Adipose tissue (tissue), 3 donors: Measurements from ENCODE around the gene CIAO3. TPM values are rescaled to one million over a fixed set of nuclear protein-coding genes. Genes with fewer than 3 reads are reported as not detected.

ENCODE experiments used
- H3K27ac ChIP-seq: one replicate; pipeline ENCODE4 v1.5.1; 2013; ENCODE audit warnings: low read depth, low read length
- WGBS, 3 donors: extraction: QIAGEN DNeasy Blood & Tissue Kit; methylation state at CpG; one replicate each; pipeline ENCODE4 v1.1.7; 2013; 5-methylcytosine and 5-hydroxymethylcytosine counted together
- polyA plus RNA-seq, 3 donors: library from polyadenylated mRNA; stranded (reverse); fragments of 200-250 nt; gene quantifications; one replicate each; pipeline ENCODE4 v1.2.3, GENCODE V29; 2013
- donor health status: healthy with polysubstance abuse.
- donor health status: Bipolar disorder and iron deficiency.
- donor health status: healthy.

The CIAO3 gene
- 10 to 100 TPM; 16.0 to 23.7 (median 19.0) TPM for polyA plus RNA-seq

DNA sequence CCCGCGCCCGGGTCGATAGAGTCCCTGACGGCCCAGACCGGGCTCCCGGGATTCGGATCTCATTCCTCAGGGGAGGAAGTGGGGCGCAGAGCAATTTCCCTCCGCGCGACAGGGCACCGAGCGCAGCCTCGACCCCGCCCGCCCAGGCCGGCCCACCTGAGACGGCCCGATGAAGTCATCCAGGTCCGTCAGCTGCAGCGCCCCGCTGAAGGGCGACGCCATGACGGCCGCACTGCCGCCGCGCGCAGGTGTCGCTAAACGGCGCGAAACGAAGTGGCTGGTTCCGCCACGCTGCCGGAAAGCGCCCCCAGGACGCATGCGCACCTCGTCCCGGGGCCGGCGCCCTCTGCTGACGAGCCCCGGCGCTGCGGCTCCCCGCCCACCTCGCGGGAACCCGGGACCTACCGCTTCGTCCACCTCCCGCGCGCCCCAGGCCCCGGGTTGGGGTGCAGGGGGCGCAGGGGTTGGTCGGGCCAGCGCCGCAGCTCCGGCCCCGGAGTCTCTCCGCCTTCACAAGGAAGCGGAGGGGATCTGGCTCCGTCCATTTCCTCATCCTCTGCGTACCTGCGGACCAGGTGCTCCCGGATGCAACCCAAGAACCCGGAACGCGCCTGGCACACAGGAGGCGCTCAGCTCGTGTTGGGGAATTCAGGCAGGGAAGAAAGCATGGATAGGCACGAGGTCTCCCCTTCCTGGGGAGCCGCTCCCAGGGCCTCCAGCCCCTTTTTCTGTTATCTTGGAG is at the start of gene CIAO3:
Gene CIAO3 (minus strand): TSS at position 234 of the 742 bp plus-strand sequence. CDS start 12 bp downstream, at position 222.
- no peak within 1 kb of the TSS for H3K27ac ChIP-seq
- 0 to 1% (median 1%) methylated on average over 66 to 79 of the region's 79 CpGs for WGBS, 3 donors

GRCh38 chr16:790086-790485 is 49.3 kb upstream of the CIAO3 start:
- H3K27ac ChIP-seq: no peak overlapping the region
- WGBS, 3 donors: 92 to 95% (median 94%) methylated on average over 16 to 17 of the region's 17 CpGs

- no peak overlapping the region for H3K27ac ChIP-seq
- 71 to 76% (median 72%) methylated on average over 33 of the region's 33 CpGs for WGBS, 3 donors
Measured at GRCh38 chr16:789191-789850, 48.5 kb upstream of the CIAO3 start.

- WGBS, 3 donors: 0 to 1% (median 0%) methylated on average over 49 to 85 of the region's 97 CpGs
- H3K27ac ChIP-seq: no peak within 1 kb of the TSS
Measured at GRCh38 chr16:788399-789126, 47.8 kb upstream of the CIAO3 start, which contains the start of gene CHTF18. TSS of gene CHTF18 (plus strand) at chr16:788620. CDS start at chr16:788685, 65 bp downstream.

DNA sequence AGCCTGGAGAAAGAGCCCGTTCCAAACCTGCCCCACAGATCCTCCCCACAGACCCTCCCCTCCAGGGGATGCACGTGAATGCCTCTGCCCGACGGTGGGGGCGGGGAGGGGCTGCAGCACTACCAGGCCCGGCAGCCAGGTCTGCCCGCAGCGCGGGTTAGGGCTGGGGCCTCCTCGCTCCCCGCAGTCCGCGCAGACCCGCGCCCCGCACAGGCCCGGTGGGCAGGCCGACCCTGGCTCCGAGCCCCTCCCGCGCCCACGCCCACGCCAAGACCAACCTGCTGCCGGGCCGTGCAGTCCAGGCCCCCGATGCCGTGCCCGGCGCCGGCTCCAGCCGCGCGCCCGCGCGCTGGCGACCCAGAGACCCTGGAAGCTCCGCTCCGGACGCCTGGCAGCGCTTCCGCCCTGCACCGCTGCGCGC is 47.2 kb upstream of the CIAO3 start, which contains the start of gene RPUSD1:
Gene RPUSD1 (minus strand): TSS at position 404 of the 421 bp plus-strand sequence. CDS start 644 bp downstream, outside the sequence.
- 0% methylated on average over 23 to 42 of the region's 45 CpGs for WGBS, 3 donors
- no peak within 1 kb of the TSS for H3K27ac ChIP-seq

DNA sequence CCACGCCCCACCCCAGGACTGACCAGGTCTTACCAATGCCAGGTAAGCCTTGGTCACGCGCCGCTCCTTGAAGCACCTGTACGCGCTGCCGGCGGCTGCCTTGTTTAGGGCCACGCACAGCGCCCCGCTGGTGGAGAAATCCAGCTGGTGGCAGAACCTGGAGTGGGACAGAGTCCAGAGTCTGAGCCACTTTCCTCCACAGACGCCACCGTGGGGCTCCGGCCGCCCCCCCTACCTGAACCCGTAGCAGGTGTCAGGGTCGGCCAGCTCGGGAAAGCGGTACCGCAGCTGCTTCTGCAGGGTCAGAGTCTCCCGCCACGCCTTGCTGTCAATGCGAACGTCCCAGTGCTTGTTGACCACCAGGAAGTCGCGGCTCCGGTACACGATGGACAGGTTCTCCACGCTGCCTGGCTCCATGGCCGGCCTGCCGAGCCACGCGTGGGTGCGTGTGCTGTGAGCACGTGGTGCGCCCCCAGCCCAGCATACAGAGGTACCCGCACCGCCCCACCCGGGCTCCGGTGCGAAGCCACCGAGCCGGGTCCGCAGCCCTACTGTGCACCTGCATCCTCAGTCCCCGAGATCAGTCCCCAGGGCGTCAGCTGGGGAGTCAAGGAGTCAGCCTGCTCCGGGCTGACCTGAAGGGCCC is 46.6 kb upstream of the CIAO3 start:
- WGBS, 3 donors: 29 to 40% (median 39%) methylated on average over 46 to 47 of the region's 47 CpGs
- H3K27ac ChIP-seq: no peak overlapping the region

DNA sequence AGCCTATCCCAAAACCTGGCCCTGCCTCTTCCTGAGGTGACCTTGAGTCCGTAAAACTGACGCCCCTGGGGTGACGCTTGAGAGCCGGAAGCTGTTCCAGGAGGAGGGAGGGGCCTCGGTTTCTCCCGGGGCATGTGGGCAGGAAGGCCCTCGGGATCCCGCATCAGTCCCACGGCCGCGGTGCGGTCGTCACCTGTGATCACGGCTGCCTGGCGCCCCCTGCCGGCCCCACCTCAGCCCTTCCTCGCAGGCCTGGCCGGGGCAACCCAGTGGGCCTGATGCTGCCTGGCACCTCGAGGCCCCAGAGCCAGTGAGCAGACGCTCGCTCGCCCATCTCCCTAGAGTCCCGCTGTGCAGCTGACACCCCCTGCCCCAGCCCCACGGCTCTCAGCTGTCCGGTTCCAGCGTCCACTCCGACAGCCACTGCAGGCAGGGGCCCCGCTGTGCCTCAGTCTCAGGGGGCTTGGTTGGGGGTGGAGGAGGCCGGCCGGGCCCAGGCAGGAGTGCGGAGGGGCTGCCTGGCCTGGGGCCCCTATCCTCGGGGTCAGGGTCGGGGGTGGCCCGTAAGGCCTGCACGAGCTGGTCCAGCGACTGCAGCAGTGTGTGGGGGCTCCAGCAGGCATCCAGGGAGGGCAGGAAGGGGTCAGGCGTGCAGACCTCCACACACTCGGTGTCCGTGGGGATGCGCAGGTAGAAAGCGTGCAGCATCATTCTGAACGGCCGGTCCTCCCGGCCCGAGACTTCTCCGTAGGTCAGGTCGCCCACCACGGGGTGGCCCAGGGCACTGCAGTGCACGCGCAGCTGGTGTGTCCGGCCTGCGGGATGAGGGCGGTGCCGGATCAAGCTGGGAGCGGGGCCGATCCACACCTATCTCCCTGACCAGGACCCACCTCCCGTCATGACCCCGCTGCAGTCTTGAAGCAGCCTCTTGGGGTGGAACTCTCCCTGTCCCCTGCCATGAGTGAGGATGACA is 45.1 kb upstream of the CIAO3 start:
- no peak overlapping the region for H3K27ac ChIP-seq
- 63 to 66% (median 64%) methylated on average over 56 to 58 of the region's 58 CpGs for WGBS, 3 donors

DNA sequence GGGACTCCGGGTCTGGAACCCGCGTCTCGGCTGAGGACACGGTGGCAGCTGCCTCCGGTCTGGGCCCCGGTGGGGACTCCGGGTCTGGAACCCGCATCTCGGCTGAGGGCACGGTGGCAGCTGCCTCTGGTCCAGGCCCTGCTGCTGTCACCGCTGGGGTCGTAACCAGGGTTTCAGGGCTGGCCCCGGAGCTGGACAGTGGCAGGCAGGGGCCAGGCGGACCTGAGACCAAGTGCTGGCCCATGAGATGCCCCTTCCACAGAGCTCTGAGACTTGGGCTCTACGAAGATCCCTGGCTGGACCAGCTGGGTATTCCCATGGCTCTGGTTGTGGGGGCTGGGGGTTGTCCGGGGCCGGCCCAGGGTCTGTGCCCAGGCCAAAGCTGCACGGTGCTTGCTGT is 43.6 kb upstream of the CIAO3 start:
- 84 to 93% (median 88%) methylated on average over 17 to 19 of the region's 19 CpGs for WGBS, 3 donors
- no peak overlapping the region for H3K27ac ChIP-seq

DNA sequence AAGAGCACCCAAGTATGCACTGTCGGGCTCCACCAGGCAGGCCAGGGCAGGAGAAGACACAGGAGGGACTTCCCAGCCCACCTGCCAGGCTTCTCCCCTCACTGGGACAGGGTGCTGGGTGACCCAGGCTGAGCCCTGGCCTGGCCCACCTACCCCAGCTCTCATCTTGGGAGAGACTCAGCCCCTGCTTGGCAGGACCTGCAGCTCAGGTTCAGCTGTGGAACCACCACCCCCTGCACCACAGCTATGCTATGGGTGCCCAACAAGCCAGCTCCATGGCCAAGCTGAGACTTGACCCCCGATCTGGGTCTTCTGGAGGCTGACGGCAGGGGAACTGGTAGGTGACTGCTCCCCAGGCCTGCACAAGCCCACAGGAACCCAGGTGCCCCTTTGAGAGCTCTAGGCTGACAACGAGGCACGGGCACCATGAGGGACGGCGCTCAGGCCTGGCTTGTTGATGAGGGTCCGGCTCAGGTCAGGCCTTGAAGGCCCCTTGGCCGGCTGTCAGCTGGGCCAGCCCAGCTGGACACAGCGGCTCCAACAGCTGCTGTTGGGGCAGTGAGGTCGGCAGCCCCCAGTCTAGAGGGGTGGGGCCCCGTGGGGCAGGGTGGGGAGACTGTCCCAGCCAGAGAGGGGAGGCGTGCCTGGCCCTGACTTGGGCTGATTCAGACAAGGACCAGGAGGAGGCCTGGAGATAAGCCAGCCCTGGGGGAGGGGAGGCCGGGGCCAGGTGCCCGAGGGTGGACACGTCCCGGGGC is 42.8 kb upstream of the CIAO3 start:
- 41 to 46% (median 43%) methylated on average over 14 to 17 of the region's 17 CpGs for WGBS, 3 donors
- H3K27ac ChIP-seq: no peak overlapping the region

DNA sequence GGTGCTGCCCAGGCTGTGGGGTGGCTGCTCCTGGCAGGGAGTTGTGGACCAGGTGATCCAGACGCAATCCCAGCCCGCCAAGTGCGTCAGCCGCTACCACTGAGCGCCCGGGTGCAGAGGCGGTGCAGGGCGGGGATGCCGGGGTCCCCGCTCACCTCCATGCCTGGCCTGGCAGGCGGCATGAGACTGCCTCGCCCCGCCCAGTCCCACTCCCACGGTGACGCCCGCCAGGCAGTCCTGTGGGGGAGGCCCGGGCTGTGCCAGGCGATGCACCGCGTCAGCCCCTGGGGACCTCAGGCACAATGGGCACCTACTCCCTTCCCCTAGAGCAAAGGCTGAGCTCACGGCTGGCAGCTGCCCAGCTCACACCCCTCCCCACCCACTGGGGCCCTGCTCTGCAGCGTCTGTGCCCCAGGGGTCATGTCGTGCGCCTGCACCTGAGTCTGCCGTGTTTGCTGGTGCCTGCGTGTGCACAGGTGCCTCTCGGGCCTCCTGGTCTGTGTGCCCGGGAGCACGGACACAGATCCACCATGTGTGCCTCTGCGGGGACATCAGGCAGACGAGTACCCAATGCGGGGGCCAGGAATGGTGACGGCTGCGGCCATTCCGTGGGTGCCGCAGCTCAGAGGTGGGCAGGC is 42.1 kb upstream of the CIAO3 start:
- H3K27ac ChIP-seq: no peak overlapping the region
- 55 to 74% (median 65%) methylated on average over 36 of the region's 36 CpGs for WGBS, 3 donors

DNA sequence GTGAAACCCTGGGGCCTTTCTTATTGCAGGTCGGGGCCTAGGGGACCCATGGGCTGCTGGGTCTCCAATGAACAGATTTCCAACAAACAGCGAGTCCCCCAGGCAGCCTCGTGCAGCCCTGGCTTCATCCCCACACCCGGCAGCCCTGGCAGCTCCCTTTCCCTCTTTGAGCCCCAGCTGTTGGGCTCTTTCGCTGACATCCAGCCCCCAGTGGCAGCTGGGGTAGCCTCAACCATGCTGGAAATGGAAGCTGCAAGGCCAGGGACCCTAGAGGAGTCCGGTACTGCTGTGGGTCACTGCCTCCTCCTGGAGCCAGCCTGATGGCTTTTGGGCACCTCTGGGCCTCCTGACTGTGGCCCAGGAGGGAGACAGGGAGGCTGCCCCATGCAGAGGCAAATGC is 41.5 kb upstream of the CIAO3 start:
- 53 to 63% (median 54%) methylated on average over 5 to 6 of the region's 6 CpGs for WGBS, 3 donors
- no peak overlapping the region for H3K27ac ChIP-seq

GRCh38 chr16:781346-782010 is 40.7 kb upstream of the CIAO3 start:
- no peak overlapping the region for H3K27ac ChIP-seq
- 58 to 64% (median 62%) methylated on average over 19 of the region's 19 CpGs for WGBS, 3 donors

DNA sequence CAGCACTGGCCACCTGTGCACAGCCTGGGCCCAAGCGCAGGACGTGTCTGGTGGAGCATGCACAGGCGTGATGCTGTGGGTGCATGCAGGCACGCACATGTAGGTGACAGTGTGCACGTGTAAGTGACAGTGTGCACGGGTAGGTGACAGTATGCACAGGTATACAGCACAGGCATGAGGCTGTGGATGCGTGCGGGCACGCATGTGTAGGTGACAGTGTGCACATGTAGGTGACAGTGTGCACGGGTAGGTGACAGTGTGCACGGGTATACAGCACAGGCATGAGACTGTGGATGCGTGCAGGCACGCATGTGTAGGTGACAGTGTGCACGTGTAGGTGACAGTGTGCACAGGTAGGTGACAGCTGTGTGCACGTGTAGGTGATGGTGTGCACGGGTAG is 39.5 kb upstream of the CIAO3 start:
- 81 to 92% (median 85%) methylated on average over 16 of the region's 16 CpGs for WGBS, 3 donors
- H3K27ac ChIP-seq: no peak overlapping the region

DNA sequence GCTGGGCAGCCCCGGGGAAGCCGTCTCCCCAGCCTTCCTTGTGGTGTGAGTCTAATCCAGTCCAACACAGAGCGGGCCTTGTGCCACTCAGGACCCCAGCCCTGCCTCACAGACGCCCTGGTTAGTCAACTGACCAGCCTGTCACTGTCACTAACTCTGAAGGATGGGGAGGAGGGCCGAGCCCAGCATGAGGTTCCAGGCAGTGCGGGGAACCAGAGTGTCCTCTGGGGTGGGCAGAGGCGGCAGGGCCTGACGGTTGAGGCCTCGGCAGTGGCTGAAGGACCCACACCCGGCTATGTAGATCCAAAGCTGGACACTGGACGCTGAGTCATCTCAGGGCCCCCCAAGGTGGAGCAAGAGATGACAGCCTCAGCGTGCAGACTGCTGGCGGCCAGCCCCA is 38.8 kb upstream of the CIAO3 start:
- WGBS, 3 donors: 64 to 76% (median 75%) methylated on average over 12 to 13 of the region's 13 CpGs
- no peak overlapping the region for H3K27ac ChIP-seq

GRCh38 chr16:778909-779527 is 38.2 kb upstream of the CIAO3 start:
- 72 to 87% (median 86%) methylated on average over 5 to 6 of the region's 6 CpGs for WGBS, 3 donors
- H3K27ac ChIP-seq: no peak overlapping the region
